ENCODE measurements around the gene RXRB.

- TF ChIP-seq CTCF (IDR thresholded peaks at IDR 0.05) (no peak), EZH2phosphoT487 (IDR thresholded peaks at IDR 0.05; ENCODE audit: borderline replicate concordance, low read depth) (no peak), EP300 (IDR thresholded peaks at IDR 0.05; ENCODE audit: borderline replicate concordance in 1 of 2, low read depth in 1 of 2, low read length in 1 of 2) (no peak), NFIC (IDR thresholded peaks at IDR 0.05; ENCODE audit: borderline replicate concordance) (no peak), CHD2 (IDR thresholded peaks at IDR 0.05; ENCODE audit: low read length, partially characterized antibody) (no peak), POLR2AphosphoS5 (IDR thresholded peaks at IDR 0.05; ENCODE audit: low read depth, low read length) (no peak), FOXJ3 (CRISPR knock-in tag; IDR thresholded peaks at IDR 0.05) (no peak), REST (IDR thresholded peaks at IDR 0.05; ENCODE audit: low read depth, low read length) (no peak), ELF1 (IDR thresholded peaks at IDR 0.05) (no peak), MXI1 (IDR thresholded peaks at IDR 0.05; ENCODE audit: low read depth, low read length) (no peak), JUND (IDR thresholded peaks at IDR 0.05) (no peak), NRF1 (IDR thresholded peaks at IDR 0.05; ENCODE audit: low read depth, low read length) (no peak)
These were observed 16.8 kb upstream of the RXRB start for GRCh38 chr6:33217246-33217645.

Data from SK-N-SH (cell line).